Activated naive CD4-positive, alpha-beta T cell treated with anti-CD3 and anti-CD28 coated beads, Interleukin-2, amount 10 ng/mL, durations not matched to agents 7 days and 5 days (primary cell): ENCODE results near the gene TBC1D22A.

Experiments
- CTCF ChIA-PET: fragments of 350-600 bp; sonication (Branson Sonifier 250); formaldehyde crosslinking; loops from one replicate; lab custom pipeline; 2021; ENCODE audit warnings: antibody characterized with exemption; lab: Charles Lee
- DNase-seq: peaks from one replicate; pipeline ENCODE4 v3.0.0-alpha.2; 2020
- H3K27ac Mint-ChIP-seq: one replicate; pipeline ENCODE4 v1.8.0; 2021; ENCODE audit warnings: mild to moderate bottlenecking, moderate library complexity, mixed read lengths
- H3K27me3 Mint-ChIP-seq: one replicate; pipeline ENCODE4 v1.8.0; 2021; ENCODE audit warnings: mild to moderate bottlenecking, mixed read lengths
- H3K36me3 Mint-ChIP-seq: one replicate; pipeline ENCODE4 v1.8.0; 2021; ENCODE audit warnings: mixed read lengths
- H3K4me1 Mint-ChIP-seq: one replicate; pipeline ENCODE4 v1.8.0; 2021; ENCODE audit warnings: mixed read lengths
- H3K4me3 Mint-ChIP-seq: one replicate; pipeline ENCODE4 v1.8.0; 2021; ENCODE audit warnings: mild to moderate bottlenecking, moderate library complexity, mixed read lengths
- H3K9me3 Mint-ChIP-seq: one replicate; pipeline ENCODE4 v1.8.0; 2021; ENCODE audit warnings: mixed read lengths

The TBC1D22A gene

GRCh38 chr22:47055921-47056320, 293.5 kb downstream of the TBC1D22A start:
- no peaks in the 10 kb centered on the region for H3K9me3 Mint-ChIP-seq
- CTCF ChIA-PET: no interaction called here
- H3K27me3 Mint-ChIP-seq: no peaks in the 10 kb centered on the region
- H3K27ac Mint-ChIP-seq: no peak overlapping the region
- no peak for DNase-seq
- H3K4me1 Mint-ChIP-seq: no peaks in the 10 kb centered on the region
- H3K36me3 Mint-ChIP-seq: peaks cover 4% of the 10 kb centered on the region
- no peak overlapping the region for H3K4me3 Mint-ChIP-seq

GRCh38 chr22:47056361-47056760, 293.9 kb downstream of the TBC1D22A start:
- Mint-ChIP-seq H3K9me3 (no peaks in the 10 kb centered on the region), H3K27me3 (no peaks in the 10 kb centered on the region), H3K4me3 (no peak overlapping the region), H3K36me3 (peaks cover 8% of the 10 kb centered on the region), H3K4me1 (no peaks in the 10 kb centered on the region), H3K27ac (no peak overlapping the region)
- DNase-seq: no peak
- CTCF ChIA-PET: no interaction called here

GRCh38 chr22:47056776-47057470, 294.5 kb downstream of the TBC1D22A start:
- CTCF ChIA-PET: no interaction called here
- H3K27ac Mint-ChIP-seq: peak overlapping the region; percentile 58
- no peak for DNase-seq
- no peak overlapping the region for H3K4me3 Mint-ChIP-seq
- peaks cover 10% of the 10 kb centered on the region for H3K36me3 Mint-ChIP-seq
- no peaks in the 10 kb centered on the region for H3K9me3 Mint-ChIP-seq
- H3K4me1 Mint-ChIP-seq: no peaks in the 10 kb centered on the region
- no peaks in the 10 kb centered on the region for H3K27me3 Mint-ChIP-seq

GRCh38 chr22:47057916-47058585, 295.6 kb downstream of the TBC1D22A start:
- Mint-ChIP-seq H3K27me3 (no peaks in the 10 kb centered on the region), H3K9me3 (no peaks in the 10 kb centered on the region), H3K4me3 (no peak overlapping the region), H3K36me3 (peaks cover 14% of the 10 kb centered on the region), H3K4me1 (no peaks in the 10 kb centered on the region), H3K27ac (no peak overlapping the region)
- CTCF ChIA-PET: no interaction called here
- peak; percentile 19 for DNase-seq

GRCh38 chr22:47059076-47059475, 296.6 kb downstream of the TBC1D22A start:
- Mint-ChIP-seq H3K27me3 (no peaks in the 10 kb centered on the region), H3K4me1 (no peaks in the 10 kb centered on the region), H3K9me3 (no peaks in the 10 kb centered on the region), H3K36me3 (peaks cover 16% of the 10 kb centered on the region), H3K4me3 (no peak overlapping the region), H3K27ac (no peak overlapping the region)
- DNase-seq: no peak
- CTCF ChIA-PET: no interaction called here

GRCh38 chr22:47059701-47060161, 297.3 kb downstream of the TBC1D22A start:
- Mint-ChIP-seq H3K4me1 (no peaks in the 10 kb centered on the region), H3K36me3 (peaks cover 16% of the 10 kb centered on the region), H3K9me3 (no peaks in the 10 kb centered on the region), H3K27me3 (no peaks in the 10 kb centered on the region), H3K27ac (no peak overlapping the region), H3K4me3 (no peak overlapping the region)
- CTCF ChIA-PET: no interaction called here
- DNase-seq: no peak

GRCh38 chr22:47060718-47061117, 298.3 kb downstream of the TBC1D22A start:
- peaks cover 16% of the 10 kb centered on the region for H3K36me3 Mint-ChIP-seq
- H3K9me3 Mint-ChIP-seq: no peaks in the 10 kb centered on the region
- H3K4me3 Mint-ChIP-seq: no peak overlapping the region
- H3K27ac Mint-ChIP-seq: no peak overlapping the region
- H3K4me1 Mint-ChIP-seq: no peaks in the 10 kb centered on the region
- H3K27me3 Mint-ChIP-seq: no peaks in the 10 kb centered on the region
- DNase-seq: no peak
- CTCF ChIA-PET: no interaction called here

GRCh38 chr22:47061226-47061625, 298.8 kb downstream of the TBC1D22A start:
- CTCF ChIA-PET: no interaction called here
- Mint-ChIP-seq H3K4me1 (no peaks in the 10 kb centered on the region), H3K27ac (no peak overlapping the region), H3K36me3 (peaks cover 16% of the 10 kb centered on the region), H3K4me3 (no peak overlapping the region), H3K27me3 (no peaks in the 10 kb centered on the region), H3K9me3 (no peaks in the 10 kb centered on the region)
- no peak for DNase-seq

GRCh38 chr22:47062126-47062525, 299.7 kb downstream of the TBC1D22A start:
- no peak overlapping the region for H3K4me3 Mint-ChIP-seq
- no peaks in the 10 kb centered on the region for H3K9me3 Mint-ChIP-seq
- DNase-seq: no peak
- H3K36me3 Mint-ChIP-seq: peaks cover 16% of the 10 kb centered on the region
- H3K27ac Mint-ChIP-seq: no peak overlapping the region
- CTCF ChIA-PET: no interaction called here
- H3K27me3 Mint-ChIP-seq: no peaks in the 10 kb centered on the region
- no peaks in the 10 kb centered on the region for H3K4me1 Mint-ChIP-seq

- DNase-seq: no peak
- no peaks in the 10 kb centered on the region for H3K27me3 Mint-ChIP-seq
- H3K27ac Mint-ChIP-seq: peak overlapping the region; percentile 47
- CTCF ChIA-PET: no interaction called here
- H3K36me3 Mint-ChIP-seq: peaks cover 14% of the 10 kb centered on the region
- no peak overlapping the region for H3K4me3 Mint-ChIP-seq
- no peaks in the 10 kb centered on the region for H3K9me3 Mint-ChIP-seq
- peaks cover 7% of the 10 kb centered on the region for H3K4me1 Mint-ChIP-seq
These were observed 300.6 kb downstream of the TBC1D22A start for GRCh38 chr22:47063071-47063509.

GRCh38 chr22:47063606-47064005, 301.2 kb downstream of the TBC1D22A start:
- H3K4me3 Mint-ChIP-seq: no peak overlapping the region
- no peaks in the 10 kb centered on the region for H3K9me3 Mint-ChIP-seq
- CTCF ChIA-PET: no interaction called here
- no peak overlapping the region for H3K27ac Mint-ChIP-seq
- peaks cover 12% of the 10 kb centered on the region for H3K4me1 Mint-ChIP-seq
- peaks cover 14% of the 10 kb centered on the region for H3K36me3 Mint-ChIP-seq
- H3K27me3 Mint-ChIP-seq: no peaks in the 10 kb centered on the region
- no peak for DNase-seq

GRCh38 chr22:47064016-47064415, 301.6 kb downstream of the TBC1D22A start:
- CTCF ChIA-PET: no interaction called here
- Mint-ChIP-seq H3K4me1 (peaks cover 13% of the 10 kb centered on the region), H3K36me3 (peaks cover 14% of the 10 kb centered on the region), H3K4me3 (no peak overlapping the region), H3K9me3 (no peaks in the 10 kb centered on the region), H3K27ac (no peak overlapping the region), H3K27me3 (no peaks in the 10 kb centered on the region)
- no peak for DNase-seq

- CTCF ChIA-PET: no interaction called here
- Mint-ChIP-seq H3K4me1 (peaks cover 13% of the 10 kb centered on the region), H3K4me3 (no peak overlapping the region), H3K27me3 (no peaks in the 10 kb centered on the region), H3K36me3 (peaks cover 14% of the 10 kb centered on the region), H3K9me3 (no peaks in the 10 kb centered on the region), H3K27ac (no peak overlapping the region)
- no peak for DNase-seq
These were observed 302.0 kb downstream of the TBC1D22A start for GRCh38 chr22:47064416-47064815.

- CTCF ChIA-PET: no interaction called here
- Mint-ChIP-seq H3K9me3 (no peaks in the 10 kb centered on the region), H3K27ac (peak overlapping the region; percentile 26), H3K27me3 (no peaks in the 10 kb centered on the region), H3K4me3 (no peak overlapping the region), H3K36me3 (peaks cover 12% of the 10 kb centered on the region), H3K4me1 (peaks cover 13% of the 10 kb centered on the region)
- no peak for DNase-seq
These were observed 303.5 kb downstream of the TBC1D22A start for GRCh38 chr22:47065756-47066615.
